Coronary artery (tissue), 2 donors: Measurements from ENCODE around the gene DHX58.

Experiments used
- DNase-seq: peaks from one replicate; pipeline ENCODE4 v3.0.0-alpha.2; 2017; ENCODE audit warnings: low spot score
- H3K27ac ChIP-seq, 2 donors: fragments of 200-600 bp; sonication (generic); one replicate each; pipeline ENCODE4 v1.5.1; 2016 to 2019
- H3K4me3 ChIP-seq: fragments of 200-600 bp; sonication (generic); 2 replicates; pipeline ENCODE4 v1.5.1; 2016; ENCODE audit warnings: mild to moderate bottlenecking, moderate library complexity
- TF ChIP-seq, protein P1 (sequence below): fragments of 200-600 bp; sonication (generic); IDR thresholded peaks from one replicate; pipeline ENCODE4 v1.5.1; 2019; ENCODE audit warnings: antibody characterized with exemption

Gene DHX58

GRCh38 chr17:42114118-42114517 is 1.6 kb upstream of the DHX58 start:
- DNase-seq, result no peak
- no peak overlapping the region for H3K27ac ChIP-seq
- TF ChIP-seq, protein P1, sequence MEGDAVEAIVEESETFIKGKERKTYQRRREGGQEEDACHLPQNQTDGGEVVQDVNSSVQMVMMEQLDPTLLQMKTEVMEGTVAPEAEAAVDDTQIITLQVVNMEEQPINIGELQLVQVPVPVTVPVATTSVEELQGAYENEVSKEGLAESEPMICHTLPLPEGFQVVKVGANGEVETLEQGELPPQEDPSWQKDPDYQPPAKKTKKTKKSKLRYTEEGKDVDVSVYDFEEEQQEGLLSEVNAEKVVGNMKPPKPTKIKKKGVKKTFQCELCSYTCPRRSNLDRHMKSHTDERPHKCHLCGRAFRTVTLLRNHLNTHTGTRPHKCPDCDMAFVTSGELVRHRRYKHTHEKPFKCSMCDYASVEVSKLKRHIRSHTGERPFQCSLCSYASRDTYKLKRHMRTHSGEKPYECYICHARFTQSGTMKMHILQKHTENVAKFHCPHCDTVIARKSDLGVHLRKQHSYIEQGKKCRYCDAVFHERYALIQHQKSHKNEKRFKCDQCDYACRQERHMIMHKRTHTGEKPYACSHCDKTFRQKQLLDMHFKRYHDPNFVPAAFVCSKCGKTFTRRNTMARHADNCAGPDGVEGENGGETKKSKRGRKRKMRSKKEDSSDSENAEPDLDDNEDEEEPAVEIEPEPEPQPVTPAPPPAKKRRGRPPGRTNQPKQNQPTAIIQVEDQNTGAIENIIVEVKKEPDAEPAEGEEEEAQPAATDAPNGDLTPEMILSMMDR, result no peak
- H3K4me3 ChIP-seq, result no peak overlapping the region

GRCh38 chr17:42113293-42114069 is 967 bp upstream of the DHX58 start:
- Histone ChIP-seq H3K4me3 (no peak overlapping the region), H3K27ac (peak overlapping the region; percentile 88 to 96)
- TF ChIP-seq, protein P1, result no peak
- no peak for DNase-seq

GRCh38 chr17:42111871-42112551 is 503 bp downstream of the DHX58 start:
- H3K4me3 ChIP-seq, result peak overlapping the region; percentile 81
- TF ChIP-seq, protein P1, result no peak
- peak overlapping the region; percentile 88 to 96 for H3K27ac ChIP-seq
- no peak for DNase-seq

- DNase-seq, result no peak
- TF ChIP-seq, protein P1, result no peak
- Histone ChIP-seq H3K4me3 (peak overlapping the region; percentile 81), H3K27ac (peak overlapping the region; percentile 88 to 96)
Observed at GRCh38 chr17:42111265-42111636, 1.3 kb downstream of the DHX58 start.

DNA sequence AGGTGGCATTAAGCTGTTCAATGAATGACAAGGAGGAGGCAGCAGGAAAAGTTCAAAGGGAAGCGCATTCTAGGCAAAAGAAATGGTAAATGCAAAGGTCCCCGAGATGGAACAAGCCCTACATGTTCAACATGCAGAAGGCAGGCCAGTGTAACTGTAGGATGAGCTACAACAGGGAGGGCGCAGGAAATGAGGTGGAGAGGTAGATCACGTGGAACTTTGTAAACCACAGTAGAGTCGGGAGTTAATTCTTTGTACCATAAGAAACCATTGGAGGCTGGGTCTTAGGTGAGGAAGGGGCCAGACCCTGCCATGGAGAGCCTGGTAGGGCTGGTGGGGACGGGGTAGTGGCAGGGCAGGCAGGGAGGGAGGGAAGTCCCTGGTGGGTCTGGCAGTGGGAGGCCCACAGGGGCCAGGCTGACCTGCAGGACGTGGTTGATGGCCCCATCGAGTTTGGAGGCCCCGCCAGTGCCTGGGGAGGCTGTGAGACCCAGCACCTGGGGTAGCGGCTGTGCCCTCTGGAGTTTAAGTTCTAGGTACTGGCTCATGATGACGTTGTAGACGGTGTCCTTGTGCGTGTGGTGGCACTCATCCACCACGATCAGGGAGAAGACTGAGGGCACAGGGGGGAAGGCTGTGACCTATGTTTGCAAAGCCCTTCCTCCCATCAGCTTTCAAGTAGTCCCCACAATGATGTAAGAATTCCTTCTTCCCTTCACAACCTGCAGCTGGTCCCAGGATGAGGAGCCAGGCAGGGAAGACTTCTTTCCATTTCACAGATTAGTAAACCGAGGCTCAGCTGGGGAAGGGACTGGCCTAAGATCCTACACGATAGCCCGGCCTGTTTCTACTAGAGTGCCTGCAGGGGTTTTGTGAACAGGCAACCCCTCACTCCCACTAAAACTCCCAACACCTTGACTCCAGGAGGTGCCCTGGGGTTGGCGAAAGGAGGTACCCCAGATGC is 1.9 kb downstream of the DHX58 start:
- TF ChIP-seq, protein P1, result no peak

DNA sequence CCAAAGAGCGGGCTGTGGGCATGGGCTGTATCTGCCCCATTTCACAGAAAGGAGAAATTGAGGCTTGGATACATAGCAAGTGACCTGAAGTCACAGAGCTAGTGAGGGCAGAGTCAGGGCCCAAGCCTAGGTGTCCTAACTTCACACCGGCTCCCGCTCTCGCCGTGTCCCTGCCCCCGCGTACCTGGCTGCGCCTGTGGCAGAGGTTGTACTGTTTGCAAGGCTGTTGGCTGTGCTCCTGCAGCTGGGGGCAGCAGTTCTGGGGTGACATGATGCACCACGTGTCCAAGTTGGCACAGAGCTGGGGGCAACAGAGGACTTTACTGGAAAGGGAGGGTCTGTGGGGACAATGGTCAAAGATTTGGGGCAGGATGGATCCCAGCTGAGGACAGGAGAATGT is 3.4 kb downstream of the DHX58 start:
- TF ChIP-seq, protein P1, result no peak
- Histone ChIP-seq H3K4me3 (no peak overlapping the region), H3K27ac (no peak overlapping the region)
- DNase-seq, result no peak

More for the DNA sequence above, 1.9 kb downstream of the DHX58 start:
- no peak for DNase-seq
- Histone ChIP-seq H3K27ac (peak overlapping the region in 1 of 2 donors; percentile 96), H3K4me3 (no peak overlapping the region)
